WTC11 (cell line): ENCODE measurements around the gene PIGV. TPM values are rescaled to one million over a fixed set of nuclear protein-coding genes. Genes with fewer than 3 reads are reported as not detected.

ENCODE experiments used
- ATAC-seq: fragments of 200-7000 bp; cut with Tn5 transposase; 2 replicates; pipeline ENCODE4 v1.10.0; 2021; ENCODE audit warnings: mild to moderate bottlenecking, moderate library complexity
- CTCF ChIA-PET: fragments of 300-600 bp; sonication (Branson Sonifier 250); formaldehyde crosslinking; loops from one replicate; lab custom pipeline; 2021; ENCODE audit warnings: antibody characterized with exemption; lab: Charles Lee
- POLR2A ChIA-PET: fragments of 350-600 bp; sonication (Branson Sonifier 250); formaldehyde crosslinking; loops from one replicate; lab custom pipeline; 2021; ENCODE audit warnings: antibody characterized with exemption; lab: Charles Lee
- DNase-seq: peaks from one replicate; pipeline ENCODE4 v3.0.0; 2021; ENCODE audit warnings: low spot score
- H3K27ac Mint-ChIP-seq: 2 replicates; pipeline ENCODE4 v1.8.0; 2021; ENCODE audit warnings: mixed read lengths
- H3K27me3 Mint-ChIP-seq: 2 replicates; pipeline ENCODE4 v1.8.0; 2021; ENCODE audit warnings: low read depth, mild to moderate bottlenecking, moderate library complexity, mixed read lengths
- H3K36me3 Mint-ChIP-seq: 2 replicates; pipeline ENCODE4 v1.8.0; 2021; ENCODE audit warnings: mixed read lengths
- H3K4me1 Mint-ChIP-seq: 2 replicates; pipeline ENCODE4 v1.8.0; 2022; ENCODE audit warnings: mixed read lengths
- H3K4me3 Mint-ChIP-seq: 2 replicates; pipeline ENCODE4 v1.8.0; 2021; ENCODE audit warnings: mild to moderate bottlenecking, moderate library complexity, mixed read lengths
- H3K9me3 Mint-ChIP-seq: 2 replicates; pipeline ENCODE4 v1.8.0; 2021; ENCODE audit warnings: mixed read lengths
- CBFB ChIP-seq: sonication (generic); formaldehyde crosslinking; IDR thresholded peaks from 2 replicates; pipeline ENCODE4 v1.8.1; 2022; ENCODE audit warnings: mild to moderate bottlenecking, low read depth, missing genetic modification reagents
- CREB1 ChIP-seq: sonication (generic); formaldehyde crosslinking; IDR thresholded peaks from 2 replicates; pipeline ENCODE4 v1.8.0; 2023; ENCODE audit warnings: mild to moderate bottlenecking, missing genetic modification reagents
- ETV6 ChIP-seq: sonication (generic); formaldehyde crosslinking; IDR thresholded peaks from 2 replicates; pipeline ENCODE4 v1.8.1; 2022; ENCODE audit warnings: mild to moderate bottlenecking, missing genetic modification reagents
- FOXJ3 ChIP-seq: sonication (generic); formaldehyde crosslinking; IDR thresholded peaks from 2 replicates; pipeline ENCODE4 v1.9.0; 2021; ENCODE audit warnings: missing genetic modification reagents, mild to moderate bottlenecking, borderline replicate concordance
- HMGA2 ChIP-seq: fragments of 250-450 bp; sonication (Bioruptor Pico); IDR thresholded peaks from 2 replicates; pipeline ENCODE4 v1.4.0; 2021; ENCODE audit warnings: mild to moderate bottlenecking, moderate library complexity
- JUN ChIP-seq: sonication (generic); formaldehyde crosslinking; IDR thresholded peaks from 2 replicates; pipeline ENCODE4 v1.8.0; 2023; ENCODE audit warnings: mild to moderate bottlenecking, missing genetic modification reagents
- NFE2L1 ChIP-seq: sonication (generic); formaldehyde crosslinking; IDR thresholded peaks from 2 replicates; pipeline ENCODE4 v1.8.1; 2023; ENCODE audit warnings: missing genetic modification reagents
- SMAD4 ChIP-seq: sonication (generic); formaldehyde crosslinking; IDR thresholded peaks from 2 replicates; pipeline ENCODE4 v1.8.0; 2022; ENCODE audit warnings: mild to moderate bottlenecking, missing genetic modification reagents
- SOX15 ChIP-seq: fragments of 250-450 bp; sonication (Bioruptor Pico); IDR thresholded peaks from 2 replicates; pipeline ENCODE4 v1.9.0; 2021; ENCODE audit warnings: mild to moderate bottlenecking
- SP1 ChIP-seq: sonication (generic); formaldehyde crosslinking; conservative IDR thresholded peaks from 2 replicates; pipeline ENCODE4 v1.8.1; 2022; ENCODE audit warnings: missing genetic modification reagents
- TP53 ChIP-seq: sonication (generic); formaldehyde crosslinking; IDR thresholded peaks from 2 replicates; pipeline ENCODE4 v1.8.1; 2023; ENCODE audit warnings: mild to moderate bottlenecking, missing genetic modification reagents
- ZNF121 ChIP-seq: sonication (generic); formaldehyde crosslinking; IDR thresholded peaks from 2 replicates; pipeline ENCODE4 v1.8.0; 2023; ENCODE audit warnings: missing genetic modification reagents
- ZNF423 ChIP-seq: fragments of 250-450 bp; sonication (Bioruptor Pico); IDR thresholded peaks from 2 replicates; pipeline ENCODE4 v2.1.2; 2022; ENCODE audit warnings: mild to moderate bottlenecking, moderate library complexity
- total RNA-seq: library from RNA; stranded (reverse); gene quantifications from 3 replicates; pipeline ENCODE4 v1.2.3, GENCODE V29; 2021
- TF ChIP-seq, protein P1 (sequence below): sonication (generic); formaldehyde crosslinking; IDR thresholded peaks from 2 replicates; pipeline ENCODE4 v1.8.0; 2022; ENCODE audit warnings: mild to moderate bottlenecking, missing genetic modification reagents
- TF ChIP-seq, protein P2 (sequence below): sonication (generic); formaldehyde crosslinking; IDR thresholded peaks from 2 replicates; pipeline ENCODE4 v1.8.1; 2022; ENCODE audit warnings: missing genetic modification reagents, borderline replicate concordance
- TF ChIP-seq, protein P3 (sequence below): fragments of 200-600 bp; IDR thresholded peaks from 2 replicates; pipeline ENCODE4 v1.8.0; 2022; ENCODE audit warnings: antibody characterized with exemption
- TF ChIP-seq, protein P4 (sequence below): fragments of 250-450 bp; sonication (Bioruptor Pico); IDR thresholded peaks from 2 replicates; pipeline ENCODE4 v1.9.0; 2021; ENCODE audit warnings: mild to moderate bottlenecking, borderline replicate concordance
- TF ChIP-seq, protein P5 (sequence below): sonication (generic); formaldehyde crosslinking; IDR thresholded peaks from 2 replicates; pipeline ENCODE4 v1.8.1; 2022; ENCODE audit warnings: mild to moderate bottlenecking, moderate library complexity, missing genetic modification reagents
- TF ChIP-seq, protein P6 (sequence below): sonication (generic); formaldehyde crosslinking; IDR thresholded peaks from 2 replicates; pipeline ENCODE4 v1.8.1; 2022; ENCODE audit warnings: low read depth, missing genetic modification reagents, borderline replicate concordance
- TF ChIP-seq, protein P7 (sequence below): fragments of 250-450 bp; sonication (Bioruptor Pico); IDR thresholded peaks from 2 replicates; pipeline ENCODE4 v1.9.0; 2021; ENCODE audit warnings: moderate library complexity, mild to moderate bottlenecking, inconsistent platforms, borderline replicate concordance

The PIGV gene
- total RNA-seq, 1 experiment from 2014 or later = 15.0 TPM

DNA sequence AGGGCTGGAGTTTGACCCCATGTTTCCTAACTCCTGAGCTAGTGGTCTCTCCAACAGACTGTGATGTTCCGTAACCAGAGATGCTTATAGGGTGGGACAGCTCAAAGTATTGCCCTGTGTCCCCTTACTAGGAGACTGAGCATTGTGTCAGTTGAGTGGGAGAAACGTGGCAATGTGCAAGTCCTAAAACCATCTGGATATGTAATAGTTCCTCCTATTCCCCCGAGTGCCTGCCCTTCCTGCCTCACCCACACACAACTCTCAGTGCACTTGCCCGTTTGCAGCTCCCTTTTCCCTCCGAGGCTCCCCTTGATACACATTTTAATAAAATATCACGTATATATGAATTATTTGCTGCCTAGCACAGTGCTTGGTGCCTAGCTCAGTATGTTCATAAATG is 3.4 kb downstream of the PIGV start (continued):
- TF ChIP-seq FOXJ3 (CRISPR knock-in tag) = no peak
- TF ChIP-seq ZNF121 (CRISPR knock-in tag) = no peak
- TF ChIP-seq, protein P1, sequence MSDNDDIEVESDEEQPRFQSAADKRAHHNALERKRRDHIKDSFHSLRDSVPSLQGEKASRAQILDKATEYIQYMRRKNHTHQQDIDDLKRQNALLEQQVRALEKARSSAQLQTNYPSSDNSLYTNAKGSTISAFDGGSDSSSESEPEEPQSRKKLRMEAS = no peak
- no peak for TF ChIP-seq JUN

DNA sequence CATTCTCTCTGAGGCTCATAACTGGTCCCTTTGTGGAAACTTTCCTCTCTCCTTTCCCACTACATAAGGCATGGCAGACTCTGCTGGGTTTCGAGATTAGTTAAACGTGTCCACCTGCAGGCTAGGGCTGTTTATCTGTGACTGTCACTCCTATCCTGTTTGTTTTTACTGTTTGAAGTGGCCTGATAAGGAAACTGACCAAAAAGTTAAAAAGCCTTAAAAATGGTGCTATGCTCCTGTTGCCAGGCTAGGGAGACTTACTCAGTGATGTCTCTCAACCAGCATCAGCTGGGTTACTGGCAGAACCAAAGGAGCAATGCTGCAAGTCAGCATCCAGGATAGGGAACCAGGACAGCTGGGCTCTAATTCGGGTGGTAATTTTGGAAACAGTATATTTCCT is 3.9 kb downstream of the PIGV start:
- CTCF ChIA-PET = interaction anchor here (5.4 kb wide), 1 partner anchor 188 kb away, joined by 110 read pairs; no protein-coding TSS in a partner anchor
- POLR2A ChIA-PET = no interaction called here
- ATAC-seq = no peak
- TF ChIP-seq, protein P2, sequence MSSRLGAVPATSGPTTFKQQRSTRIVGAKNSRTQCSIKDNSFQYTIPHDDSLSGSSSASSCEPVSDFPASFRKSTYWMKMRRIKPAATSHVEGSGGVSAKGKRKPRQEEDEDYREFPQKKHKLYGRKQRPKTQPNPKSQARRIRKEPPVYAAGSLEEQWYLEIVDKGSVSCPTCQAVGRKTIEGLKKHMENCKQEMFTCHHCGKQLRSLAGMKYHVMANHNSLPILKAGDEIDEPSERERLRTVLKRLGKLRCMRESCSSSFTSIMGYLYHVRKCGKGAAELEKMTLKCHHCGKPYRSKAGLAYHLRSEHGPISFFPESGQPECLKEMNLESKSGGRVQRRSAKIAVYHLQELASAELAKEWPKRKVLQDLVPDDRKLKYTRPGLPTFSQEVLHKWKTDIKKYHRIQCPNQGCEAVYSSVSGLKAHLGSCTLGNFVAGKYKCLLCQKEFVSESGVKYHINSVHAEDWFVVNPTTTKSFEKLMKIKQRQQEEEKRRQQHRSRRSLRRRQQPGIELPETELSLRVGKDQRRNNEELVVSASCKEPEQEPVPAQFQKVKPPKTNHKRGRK = no peak
- TF ChIP-seq HMGA2 (CRISPR knock-in tag) (no peak), SP1 (CRISPR knock-in tag) (no peak), ZNF423 (no peak), SOX15 (CRISPR knock-in tag) (no peak), CBFB (no peak), SMAD4 (no peak), ETV6 (CRISPR knock-in tag) (no peak), TP53 (CRISPR knock-in tag) (no peak)
- TF ChIP-seq, protein P3, sequence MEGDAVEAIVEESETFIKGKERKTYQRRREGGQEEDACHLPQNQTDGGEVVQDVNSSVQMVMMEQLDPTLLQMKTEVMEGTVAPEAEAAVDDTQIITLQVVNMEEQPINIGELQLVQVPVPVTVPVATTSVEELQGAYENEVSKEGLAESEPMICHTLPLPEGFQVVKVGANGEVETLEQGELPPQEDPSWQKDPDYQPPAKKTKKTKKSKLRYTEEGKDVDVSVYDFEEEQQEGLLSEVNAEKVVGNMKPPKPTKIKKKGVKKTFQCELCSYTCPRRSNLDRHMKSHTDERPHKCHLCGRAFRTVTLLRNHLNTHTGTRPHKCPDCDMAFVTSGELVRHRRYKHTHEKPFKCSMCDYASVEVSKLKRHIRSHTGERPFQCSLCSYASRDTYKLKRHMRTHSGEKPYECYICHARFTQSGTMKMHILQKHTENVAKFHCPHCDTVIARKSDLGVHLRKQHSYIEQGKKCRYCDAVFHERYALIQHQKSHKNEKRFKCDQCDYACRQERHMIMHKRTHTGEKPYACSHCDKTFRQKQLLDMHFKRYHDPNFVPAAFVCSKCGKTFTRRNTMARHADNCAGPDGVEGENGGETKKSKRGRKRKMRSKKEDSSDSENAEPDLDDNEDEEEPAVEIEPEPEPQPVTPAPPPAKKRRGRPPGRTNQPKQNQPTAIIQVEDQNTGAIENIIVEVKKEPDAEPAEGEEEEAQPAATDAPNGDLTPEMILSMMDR = no peak
- TF ChIP-seq, protein P4, sequence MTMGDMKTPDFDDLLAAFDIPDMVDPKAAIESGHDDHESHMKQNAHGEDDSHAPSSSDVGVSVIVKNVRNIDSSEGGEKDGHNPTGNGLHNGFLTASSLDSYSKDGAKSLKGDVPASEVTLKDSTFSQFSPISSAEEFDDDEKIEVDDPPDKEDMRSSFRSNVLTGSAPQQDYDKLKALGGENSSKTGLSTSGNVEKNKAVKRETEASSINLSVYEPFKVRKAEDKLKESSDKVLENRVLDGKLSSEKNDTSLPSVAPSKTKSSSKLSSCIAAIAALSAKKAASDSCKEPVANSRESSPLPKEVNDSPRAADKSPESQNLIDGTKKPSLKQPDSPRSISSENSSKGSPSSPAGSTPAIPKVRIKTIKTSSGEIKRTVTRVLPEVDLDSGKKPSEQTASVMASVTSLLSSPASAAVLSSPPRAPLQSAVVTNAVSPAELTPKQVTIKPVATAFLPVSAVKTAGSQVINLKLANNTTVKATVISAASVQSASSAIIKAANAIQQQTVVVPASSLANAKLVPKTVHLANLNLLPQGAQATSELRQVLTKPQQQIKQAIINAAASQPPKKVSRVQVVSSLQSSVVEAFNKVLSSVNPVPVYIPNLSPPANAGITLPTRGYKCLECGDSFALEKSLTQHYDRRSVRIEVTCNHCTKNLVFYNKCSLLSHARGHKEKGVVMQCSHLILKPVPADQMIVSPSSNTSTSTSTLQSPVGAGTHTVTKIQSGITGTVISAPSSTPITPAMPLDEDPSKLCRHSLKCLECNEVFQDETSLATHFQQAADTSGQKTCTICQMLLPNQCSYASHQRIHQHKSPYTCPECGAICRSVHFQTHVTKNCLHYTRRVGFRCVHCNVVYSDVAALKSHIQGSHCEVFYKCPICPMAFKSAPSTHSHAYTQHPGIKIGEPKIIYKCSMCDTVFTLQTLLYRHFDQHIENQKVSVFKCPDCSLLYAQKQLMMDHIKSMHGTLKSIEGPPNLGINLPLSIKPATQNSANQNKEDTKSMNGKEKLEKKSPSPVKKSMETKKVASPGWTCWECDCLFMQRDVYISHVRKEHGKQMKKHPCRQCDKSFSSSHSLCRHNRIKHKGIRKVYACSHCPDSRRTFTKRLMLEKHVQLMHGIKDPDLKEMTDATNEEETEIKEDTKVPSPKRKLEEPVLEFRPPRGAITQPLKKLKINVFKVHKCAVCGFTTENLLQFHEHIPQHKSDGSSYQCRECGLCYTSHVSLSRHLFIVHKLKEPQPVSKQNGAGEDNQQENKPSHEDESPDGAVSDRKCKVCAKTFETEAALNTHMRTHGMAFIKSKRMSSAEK (CRISPR knock-in tag) = no peak
- TF ChIP-seq, protein P5, sequence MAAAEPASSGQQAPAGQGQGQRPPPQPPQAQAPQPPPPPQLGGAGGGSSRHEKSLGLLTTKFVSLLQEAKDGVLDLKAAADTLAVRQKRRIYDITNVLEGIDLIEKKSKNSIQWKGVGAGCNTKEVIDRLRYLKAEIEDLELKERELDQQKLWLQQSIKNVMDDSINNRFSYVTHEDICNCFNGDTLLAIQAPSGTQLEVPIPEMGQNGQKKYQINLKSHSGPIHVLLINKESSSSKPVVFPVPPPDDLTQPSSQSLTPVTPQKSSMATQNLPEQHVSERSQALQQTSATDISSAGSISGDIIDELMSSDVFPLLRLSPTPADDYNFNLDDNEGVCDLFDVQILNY (CRISPR knock-in tag) = no peak
- DNase-seq = no peak
- peaks cover 16% of the 10 kb centered on the region for H3K36me3 Mint-ChIP-seq
- H3K27me3 Mint-ChIP-seq = no peaks in the 10 kb centered on the region
- H3K27ac Mint-ChIP-seq = no peak overlapping the region
- H3K4me3 Mint-ChIP-seq = no peak overlapping the region
- peaks cover 18% of the 10 kb centered on the region for H3K4me1 Mint-ChIP-seq
- H3K9me3 Mint-ChIP-seq = no peaks in the 10 kb centered on the region

DNA sequence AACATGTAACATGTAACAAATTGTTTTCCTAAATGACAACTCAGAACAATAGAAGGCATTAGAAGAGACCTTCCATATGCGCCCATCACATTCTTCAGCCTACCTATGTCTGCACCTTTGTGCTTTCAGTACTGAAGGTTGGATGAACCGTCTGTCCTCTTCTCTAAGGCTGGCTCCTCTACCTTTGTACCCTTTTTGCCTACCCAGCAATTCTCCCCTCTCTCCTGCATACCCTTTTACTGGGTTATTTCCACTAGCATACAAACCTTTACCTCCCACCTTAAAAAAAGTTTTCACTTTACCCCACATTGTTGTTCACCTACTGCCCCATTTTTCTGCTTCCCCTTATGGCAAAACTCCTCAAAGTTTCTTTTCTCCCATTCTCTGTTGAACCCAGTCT is 5.2 kb downstream of the PIGV start:
- ChIA-PET POLR2A (no interaction called here), CTCF (no interaction called here)
- no peak overlapping the region for H3K27ac Mint-ChIP-seq
- DNase-seq = no peak
- H3K9me3 Mint-ChIP-seq = no peaks in the 10 kb centered on the region
- H3K4me3 Mint-ChIP-seq = no peak overlapping the region
- peaks cover 16% of the 10 kb centered on the region for H3K36me3 Mint-ChIP-seq
- H3K27me3 Mint-ChIP-seq = no peaks in the 10 kb centered on the region
- peaks cover 11% of the 10 kb centered on the region for H3K4me1 Mint-ChIP-seq
- no peak for ATAC-seq
- TF ChIP-seq, protein P2 = no peak
- TF ChIP-seq NFE2L1 (CRISPR knock-in tag) (no peak), CREB1 (no peak)
- TF ChIP-seq, protein P6, sequence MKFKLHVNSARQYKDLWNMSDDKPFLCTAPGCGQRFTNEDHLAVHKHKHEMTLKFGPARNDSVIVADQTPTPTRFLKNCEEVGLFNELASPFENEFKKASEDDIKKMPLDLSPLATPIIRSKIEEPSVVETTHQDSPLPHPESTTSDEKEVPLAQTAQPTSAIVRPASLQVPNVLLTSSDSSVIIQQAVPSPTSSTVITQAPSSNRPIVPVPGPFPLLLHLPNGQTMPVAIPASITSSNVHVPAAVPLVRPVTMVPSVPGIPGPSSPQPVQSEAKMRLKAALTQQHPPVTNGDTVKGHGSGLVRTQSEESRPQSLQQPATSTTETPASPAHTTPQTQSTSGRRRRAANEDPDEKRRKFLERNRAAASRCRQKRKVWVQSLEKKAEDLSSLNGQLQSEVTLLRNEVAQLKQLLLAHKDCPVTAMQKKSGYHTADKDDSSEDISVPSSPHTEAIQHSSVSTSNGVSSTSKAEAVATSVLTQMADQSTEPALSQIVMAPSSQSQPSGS = no peak
- TF ChIP-seq, protein P3 = no peak
- TF ChIP-seq, protein P7, sequence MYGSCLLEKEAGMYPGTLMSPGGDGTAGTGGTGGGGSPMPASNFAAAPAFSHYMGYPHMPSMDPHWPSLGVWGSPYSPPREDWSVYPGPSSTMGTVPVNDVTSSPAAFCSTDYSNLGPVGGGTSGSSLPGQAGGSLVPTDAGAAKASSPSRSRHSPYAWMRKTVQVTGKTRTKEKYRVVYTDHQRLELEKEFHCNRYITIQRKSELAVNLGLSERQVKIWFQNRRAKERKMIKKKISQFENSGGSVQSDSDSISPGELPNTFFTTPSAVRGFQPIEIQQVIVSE = no peak
